HG03354 (cell line): ENCODE results near the gene OPN1LW.
"Not testable (repeated sequence)": the region's sequence is repeated elsewhere in the genome, so short reads cannot be mapped to it uniquely, and the experiment has no call there.

Experiments used
- ATAC-seq: cut with Tn5 transposase; IDR thresholded peaks from one replicate; pipeline ENCODE4 v1.9.1; 2021; ENCODE audit warnings: mild to moderate bottlenecking; ENCODE audit not compliant: unreplicated experiment, poor library complexity, severe bottlenecking

OPN1LW gene

DNA sequence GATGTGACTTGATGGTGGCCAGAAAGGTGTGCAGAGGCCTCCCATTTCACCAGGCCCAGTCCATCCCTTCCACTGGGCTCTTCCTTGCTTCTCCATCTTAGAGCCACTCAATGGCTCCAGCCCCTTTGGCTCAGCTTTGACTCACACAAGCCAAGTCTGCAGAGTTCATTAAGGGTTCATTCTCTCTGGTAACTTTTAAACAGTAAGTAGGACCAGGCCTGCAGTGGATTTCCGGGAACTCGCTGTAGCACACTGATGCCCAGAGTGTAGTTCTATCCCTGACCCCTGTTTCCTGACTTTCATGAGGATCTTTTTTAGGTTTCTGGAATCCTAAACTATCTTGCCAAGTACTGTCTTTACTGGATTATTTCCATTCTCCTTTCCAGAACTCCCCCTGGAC, 50.3 kb downstream of the OPN1LW start:
- ATAC-seq = not testable (repeated sequence)

- ATAC-seq = not testable (repeated sequence)
These were observed 52.4 kb downstream of the OPN1LW start for GRCh38 chrX:154196466-154196865.
